Suprapubic skin (tissue), 3 donors: ENCODE measurements around the gene CDK18.

Experiments
- CTCF ChIP-seq, 2 donors: fragments of 200-600 bp in 1 of 2; fragments of 450-650 bp in 1 of 2; sonication (generic) in 1 of 2; IDR thresholded peaks; one replicate each; pipeline ENCODE4 v1.5.1; 2016 to 2019; ENCODE audit warnings: antibody characterized with exemption in 2 of 2, mild to moderate bottlenecking in 1 of 2, moderate library complexity in 1 of 2
- EP300 ChIP-seq: sonication (generic); formaldehyde crosslinking; IDR thresholded peaks from one replicate; pipeline ENCODE4 v1.6.1; 2017; ENCODE audit warnings: antibody characterized with exemption
- POLR2A ChIP-seq, 2 donors: fragments of 450-650 bp; IDR thresholded peaks; one replicate each; pipeline ENCODE4 v1.6.1; 2017; ENCODE audit warnings: antibody characterized with exemption in 2 of 2, mild to moderate bottlenecking in 2 of 2, moderate library complexity in 2 of 2

- TF ChIP-seq POLR2A (IDR thresholded peaks at IDR 0.05) (no peak), CTCF (IDR thresholded peaks at IDR 0.05) (no peak), EP300 (no peak)
Observed at GRCh38 chr1:205531191-205532025, 26.9 kb downstream of the CDK18 start.
